Measurements from ENCODE around the gene ZNF641. TPM values are rescaled to one million over a fixed set of nuclear protein-coding genes. Genes with fewer than 3 reads are reported as not detected.

ZNF641 gene
- total RNA-seq, result 11.8 and 12.2 TPM in 2 replicates

GRCh38 chr12:48350249-48351021 lies at the start of gene ZNF641:
Gene ZNF641, minus strand, starts transcription at chr12:48350919. Its CDS starts 2,829 bp downstream, at chr12:48348090.

Other genes with a start within 250 kb of the ZNF641 start
- 11.0 and 11.4 TPM in 2 replicates for gene SENP1, start 244.8 kb downstream of the ZNF641 start, total RNA-seq
- 85.8 and 115 TPM in 2 replicates for gene PFKM, start 231.6 kb downstream of the ZNF641 start, total RNA-seq
- 12.4 and 18.4 TPM in 2 replicates for gene ASB8, start 193.4 kb downstream of the ZNF641 start, total RNA-seq
- gene CCDC184, start 167.3 kb downstream of the ZNF641 start, total RNA-seq, result 1.9 and 2.2 TPM in 2 replicates
- not detected in 2 replicates for gene OR10AD1, start 147.6 kb downstream of the ZNF641 start, total RNA-seq
- gene ANP32D, start 121.6 kb upstream of the ZNF641 start, total RNA-seq, result not detected in 2 replicates
- gene C12orf54, start 131.6 kb upstream of the ZNF641 start, total RNA-seq, result not detected in 2 replicates
- not detected in 2 replicates for gene OR8S1, start 174.7 kb upstream of the ZNF641 start, total RNA-seq
- gene LALBA, start 219.1 kb upstream of the ZNF641 start, total RNA-seq, result not detected in 2 replicates